Uterus (tissue), 4 donors: ENCODE results near the gene BPGM. TPM values are rescaled to one million over a fixed set of nuclear protein-coding genes. Genes with fewer than 3 reads are reported as not detected.

Experiments used
- DNase-seq, 2 donors: peaks; one replicate each; pipeline ENCODE4 v3.0.0-alpha.2; 2019 to 2020
- H3K27ac ChIP-seq, 2 donors: fragments of 200-600 bp; sonication (generic); 1 replicate in 1 of 2; 2 replicates in 1 of 2; pipeline ENCODE4 v1.5.1; 2016 to 2018
- H3K27me3 ChIP-seq, 2 donors: fragments of 200-600 bp; sonication (generic); one replicate each; pipeline ENCODE4 v1.5.1; 2018 to 2019; ENCODE audit warnings: control low read depth in 1 of 2
- H3K36me3 ChIP-seq, 2 donors: fragments of 200-600 bp; sonication (generic); one replicate each; pipeline ENCODE4 v1.5.1; 2019; ENCODE audit warnings: control low read depth in 1 of 2
- H3K4me1 ChIP-seq, 2 donors: fragments of 200-600 bp; sonication (generic); one replicate each; pipeline ENCODE4 v1.5.1; 2018 to 2019; ENCODE audit warnings: control low read depth in 1 of 2
- H3K4me3 ChIP-seq, 2 donors: fragments of 200-600 bp; sonication (generic); 1 replicate in 1 of 2; 2 replicates in 1 of 2; pipeline ENCODE4 v1.5.1; 2018 to 2019; ENCODE audit warnings: mild to moderate bottlenecking in 1 of 2
- H3K9me3 ChIP-seq, 2 donors: fragments of 200-600 bp; sonication (generic); one replicate each; pipeline ENCODE4 v1.5.1; 2019; ENCODE audit warnings: control low read depth in 1 of 2
- POLR2A ChIP-seq, 2 donors: fragments of 450-650 bp; IDR thresholded peaks; one replicate each; pipeline ENCODE4 v1.6.1; 2016; ENCODE audit warnings: antibody characterized with exemption in 2 of 2, mild to moderate bottlenecking in 1 of 2, moderate library complexity in 1 of 2
- intact Hi-C: fragments of 100-400 bp; cut with DNase I; formaldehyde crosslinking; loops from one replicate; pipeline ENCODE4 v1.15.1; 2023; ENCODE audit warnings: low total_unique reads
- total RNA-seq, 4 donors: library from RNA; depleted of rRNA in 3 of 4; stranded (reverse); fragments of >200 nt in 3 of 4; gene quantifications; one replicate each; pipeline versions ENCODE4 v1.1.0 to v1.2.4, GENCODE V29; 2014 to 2023
- TF ChIP-seq, protein P1 (sequence below), 4 experiments: fragments of 200-600 bp in 2 of 4; fragments of 450-650 bp in 2 of 4; sonication (generic) in 2 of 4; IDR thresholded peaks; one replicate each; pipeline ENCODE4 v1.5.1; 2016 to 2019; ENCODE audit warnings: antibody characterized with exemption in 4 of 4, mild to moderate bottlenecking in 2 of 4, moderate library complexity in 1 of 4
- donor health status: DM: yes; HTN: yes; CAD: no.

Gene BPGM
- total RNA-seq, 4 donors from 2014 or later: 11.0 to 57.4 (median 15.0) TPM

DNA sequence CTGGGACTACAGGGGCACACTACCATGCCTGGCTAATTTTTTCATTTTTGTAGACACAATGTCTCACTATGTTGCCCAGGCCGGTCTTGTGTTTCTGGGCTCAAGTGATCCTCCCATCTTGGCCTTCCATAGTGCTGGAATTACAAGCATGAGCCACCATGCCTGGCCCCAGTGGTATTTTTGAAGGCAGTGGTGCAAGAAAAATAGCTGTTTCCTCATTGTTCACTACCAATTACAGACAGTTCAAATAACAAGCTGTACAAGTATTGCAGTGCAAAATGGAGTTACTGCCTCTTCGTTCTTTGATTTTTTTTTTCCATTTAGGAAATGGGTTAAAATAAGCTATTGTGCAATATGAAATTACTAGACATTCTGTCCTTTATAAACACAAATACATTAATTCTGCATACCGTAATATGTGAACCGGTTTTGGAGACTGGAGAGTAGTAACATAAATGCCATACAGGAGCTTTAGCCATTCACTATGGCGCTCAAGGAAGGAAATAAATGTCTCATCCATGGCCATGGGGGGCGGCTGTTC is 35.0 kb upstream of the BPGM start:
- no peak for DNase-seq
- no peaks in the 10 kb centered on the region for H3K27me3 ChIP-seq
- intact Hi-C loops: no loop called here
- TF ChIP-seq POLR2A (IDR thresholded peaks at IDR 0.05): no peak
- TF ChIP-seq, protein P1, sequence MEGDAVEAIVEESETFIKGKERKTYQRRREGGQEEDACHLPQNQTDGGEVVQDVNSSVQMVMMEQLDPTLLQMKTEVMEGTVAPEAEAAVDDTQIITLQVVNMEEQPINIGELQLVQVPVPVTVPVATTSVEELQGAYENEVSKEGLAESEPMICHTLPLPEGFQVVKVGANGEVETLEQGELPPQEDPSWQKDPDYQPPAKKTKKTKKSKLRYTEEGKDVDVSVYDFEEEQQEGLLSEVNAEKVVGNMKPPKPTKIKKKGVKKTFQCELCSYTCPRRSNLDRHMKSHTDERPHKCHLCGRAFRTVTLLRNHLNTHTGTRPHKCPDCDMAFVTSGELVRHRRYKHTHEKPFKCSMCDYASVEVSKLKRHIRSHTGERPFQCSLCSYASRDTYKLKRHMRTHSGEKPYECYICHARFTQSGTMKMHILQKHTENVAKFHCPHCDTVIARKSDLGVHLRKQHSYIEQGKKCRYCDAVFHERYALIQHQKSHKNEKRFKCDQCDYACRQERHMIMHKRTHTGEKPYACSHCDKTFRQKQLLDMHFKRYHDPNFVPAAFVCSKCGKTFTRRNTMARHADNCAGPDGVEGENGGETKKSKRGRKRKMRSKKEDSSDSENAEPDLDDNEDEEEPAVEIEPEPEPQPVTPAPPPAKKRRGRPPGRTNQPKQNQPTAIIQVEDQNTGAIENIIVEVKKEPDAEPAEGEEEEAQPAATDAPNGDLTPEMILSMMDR (IDR thresholded peaks at IDR 0.05): no peak
- no peaks in the 10 kb centered on the region for H3K4me1 ChIP-seq
- no peak overlapping the region for H3K4me3 ChIP-seq
- H3K36me3 ChIP-seq: no peaks in the 10 kb centered on the region
- no peak overlapping the region for H3K27ac ChIP-seq
- H3K9me3 ChIP-seq: no peaks in the 10 kb centered on the region

DNA sequence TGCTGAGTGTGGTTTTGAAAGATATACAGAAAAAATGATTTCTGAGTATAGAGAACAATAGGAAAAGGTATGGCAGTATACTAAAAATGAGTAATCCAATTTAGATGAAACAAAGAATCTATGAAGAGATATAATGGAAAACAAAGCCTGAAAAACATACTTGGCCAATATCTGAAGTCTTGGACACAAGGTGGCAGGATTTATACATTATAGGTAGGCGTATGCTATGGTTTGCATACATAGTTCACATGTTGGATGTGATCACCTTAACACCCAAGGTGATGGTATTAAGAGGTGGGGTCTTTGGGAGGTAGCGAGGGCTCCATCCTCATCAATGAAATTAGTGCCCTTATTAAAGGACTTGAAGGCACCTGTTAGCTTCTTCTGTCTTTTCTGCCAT is 34.5 kb upstream of the BPGM start:
- H3K9me3 ChIP-seq: no peaks in the 10 kb centered on the region
- H3K4me3 ChIP-seq: no peak overlapping the region
- no peaks in the 10 kb centered on the region for H3K27me3 ChIP-seq
- intact Hi-C loops: no loop called here
- H3K36me3 ChIP-seq: no peaks in the 10 kb centered on the region
- H3K4me1 ChIP-seq: no peaks in the 10 kb centered on the region
- no peak overlapping the region for H3K27ac ChIP-seq
- TF ChIP-seq, protein P1 (IDR thresholded peaks at IDR 0.05): no peak
- TF ChIP-seq POLR2A (IDR thresholded peaks at IDR 0.05): no peak
- no peak for DNase-seq

GRCh38 chr7:134613623-134614347 is 32.9 kb upstream of the BPGM start:
- no peak for DNase-seq
- intact Hi-C loops: no loop called here
- H3K27ac ChIP-seq: no peak overlapping the region

DNA sequence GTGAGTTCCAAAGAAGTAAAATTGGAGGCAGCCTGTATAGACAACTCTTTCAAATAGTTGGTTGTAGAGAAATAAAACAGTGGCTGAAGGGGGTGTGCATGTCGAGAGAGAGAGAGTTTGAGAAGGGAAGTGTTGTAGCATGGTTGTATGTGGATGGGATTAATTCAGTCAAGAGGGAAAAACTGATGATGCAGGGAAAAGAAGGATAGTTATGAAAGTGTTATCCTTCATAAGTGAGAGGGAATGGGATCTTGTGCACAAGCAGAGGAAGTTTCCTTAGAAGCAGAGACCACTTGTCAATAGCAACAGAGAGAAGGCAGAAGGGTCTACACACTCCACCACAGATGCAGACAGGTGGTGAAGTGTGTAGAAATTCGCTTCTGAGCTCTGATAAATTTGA is 30.0 kb upstream of the BPGM start:
- H3K36me3 ChIP-seq: no peaks in the 10 kb centered on the region
- H3K4me3 ChIP-seq: no peak overlapping the region
- H3K27ac ChIP-seq: no peak overlapping the region
- H3K9me3 ChIP-seq: no peaks in the 10 kb centered on the region
- no peaks in the 10 kb centered on the region for H3K27me3 ChIP-seq
- H3K4me1 ChIP-seq: no peaks in the 10 kb centered on the region
- no peak for TF ChIP-seq POLR2A (IDR thresholded peaks at IDR 0.05)
- TF ChIP-seq, protein P1 (IDR thresholded peaks at IDR 0.05): no peak
- DNase-seq: no peak
- intact Hi-C loops: no loop called here

More at GRCh38 chr7:134613623-134614347, 32.9 kb upstream of the BPGM start:
- no peak for TF ChIP-seq POLR2A (IDR thresholded peaks at IDR 0.05)
- TF ChIP-seq, protein P1 (IDR thresholded peaks at IDR 0.05): no peak
- Histone ChIP-seq H3K4me1 (no peaks in the 10 kb centered on the region), H3K4me3 (no peak overlapping the region), H3K36me3 (no peaks in the 10 kb centered on the region), H3K27me3 (no peaks in the 10 kb centered on the region), H3K9me3 (no peaks in the 10 kb centered on the region)

DNA sequence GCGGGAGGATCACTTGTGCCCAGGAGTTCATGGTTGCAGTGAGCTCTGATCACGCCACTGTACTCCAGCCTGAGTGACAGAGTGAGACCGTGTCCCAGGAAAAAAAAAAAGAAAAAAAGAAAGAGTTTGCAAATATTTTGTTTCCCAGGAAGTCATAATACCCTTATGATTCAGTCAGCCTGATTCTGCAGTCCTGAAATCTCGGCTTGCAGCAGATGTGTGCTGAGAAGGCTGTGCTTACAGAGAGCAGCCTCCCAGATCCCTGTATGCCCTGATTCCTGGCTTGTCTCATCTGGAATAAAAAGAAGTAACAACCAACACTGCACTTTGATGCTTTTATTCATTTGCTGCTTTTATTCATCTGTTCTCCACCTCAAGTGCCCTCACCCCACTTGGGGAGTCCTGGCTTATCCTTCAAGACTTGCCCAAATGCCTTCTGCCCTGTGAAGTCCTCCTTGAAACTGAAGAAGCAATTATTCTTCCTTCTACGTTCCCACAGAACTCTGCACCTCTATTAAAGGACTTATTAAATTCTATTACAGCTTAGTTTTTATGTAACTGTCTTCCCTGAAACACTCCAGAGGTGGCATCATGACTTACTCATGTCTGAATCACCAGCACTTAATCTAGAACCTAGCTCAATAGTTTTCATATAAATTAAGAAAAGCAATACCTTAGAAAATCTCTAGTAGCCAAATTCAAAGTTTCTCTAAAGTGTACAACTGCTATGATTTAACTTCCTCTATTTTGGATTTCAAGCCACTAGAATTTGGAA is 27.7 kb upstream of the BPGM start:
- Histone ChIP-seq H3K27ac (no peak overlapping the region), H3K27me3 (no peaks in the 10 kb centered on the region)
- intact Hi-C loops: no loop called here

More for the DNA sequence above, 27.7 kb upstream of the BPGM start:
- no peaks in the 10 kb centered on the region for H3K4me1 ChIP-seq
- no peak overlapping the region for H3K4me3 ChIP-seq
- DNase-seq: no peak
- no peaks in the 10 kb centered on the region for H3K36me3 ChIP-seq
- TF ChIP-seq, protein P1 (IDR thresholded peaks at IDR 0.05): no peak
- TF ChIP-seq POLR2A (IDR thresholded peaks at IDR 0.05): no peak
- H3K9me3 ChIP-seq: no peaks in the 10 kb centered on the region
